OCI-M1 (cell line): ENCODE data around the gene AMDHD1.
"Not testable (repeated sequence)": the region's sequence is repeated elsewhere in the genome, so short reads cannot be mapped to it uniquely, and the experiment has no call there.

Source experiments
- DNase-seq: peaks from one replicate; lab custom pipeline; 2025; lab: John Stamatoyannopoulos, UW

AMDHD1 gene

DNA sequence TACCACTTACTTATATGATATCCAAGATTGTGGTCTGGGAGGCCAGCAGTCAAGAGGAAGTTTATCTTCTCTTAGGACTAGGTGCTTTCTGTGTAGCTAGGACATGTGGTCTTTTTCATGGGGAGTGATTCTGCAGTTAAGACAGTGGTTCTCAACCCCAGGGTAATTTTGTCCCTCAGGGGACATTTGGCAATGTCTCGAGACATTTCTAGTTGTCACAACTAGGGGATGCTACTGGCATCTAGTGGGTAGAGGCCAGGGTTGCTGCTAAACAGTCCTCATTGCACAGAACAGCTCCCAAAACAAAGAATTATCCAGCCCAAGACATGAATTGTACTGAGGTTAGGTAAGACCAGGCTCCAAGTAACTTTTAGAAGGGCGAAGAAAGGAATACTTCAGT is 20.0 kb downstream of the AMDHD1 start:
- DNase-seq = peak; percentile 72

- DNase-seq = no peak
Measured at GRCh38 chr12:95966287-95966870, 23.2 kb downstream of the AMDHD1 start.

DNA sequence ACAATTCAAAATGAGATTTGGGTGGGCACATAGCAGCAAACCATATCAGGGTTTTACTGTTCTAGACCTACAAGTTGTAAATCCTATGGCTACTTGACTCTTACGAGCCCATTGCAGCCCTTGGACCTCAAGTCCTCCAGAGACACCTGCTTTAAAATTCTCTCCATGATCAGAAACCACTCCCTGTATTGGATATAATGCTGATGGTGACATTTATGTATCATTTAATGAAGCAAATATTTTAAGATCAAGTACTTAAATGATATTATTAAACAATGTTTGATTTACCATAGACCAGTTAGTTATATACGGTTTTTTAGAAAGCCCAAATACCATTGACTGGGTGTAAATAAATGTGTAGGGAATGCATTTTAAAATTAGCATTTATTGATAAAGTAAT is 24.2 kb downstream of the AMDHD1 start:
- DNase-seq = no peak

GRCh38 chr12:95969116-95969515 is 26.0 kb downstream of the AMDHD1 start:
- DNase-seq = not testable (repeated sequence)

GRCh38 chr12:95970905-95971304 is 27.8 kb downstream of the AMDHD1 start:
- DNase-seq = no peak

- no peak for DNase-seq
Measured at GRCh38 chr12:95972832-95973456, 29.8 kb downstream of the AMDHD1 start.

GRCh38 chr12:95974358-95974757 is 31.2 kb downstream of the AMDHD1 start:
- no peak for DNase-seq

GRCh38 chr12:95975491-95975890 is 32.4 kb downstream of the AMDHD1 start:
- no peak for DNase-seq

GRCh38 chr12:95976416-95976832 is 33.3 kb downstream of the AMDHD1 start:
- no peak for DNase-seq

GRCh38 chr12:95977764-95978305 is 34.7 kb downstream of the AMDHD1 start:
- no peak for DNase-seq

- DNase-seq = no peak
Measured at GRCh38 chr12:95978351-95978750, 35.2 kb downstream of the AMDHD1 start.

- DNase-seq = peak; percentile 30
Measured at GRCh38 chr12:95978774-95979173, 35.6 kb downstream of the AMDHD1 start.

DNA sequence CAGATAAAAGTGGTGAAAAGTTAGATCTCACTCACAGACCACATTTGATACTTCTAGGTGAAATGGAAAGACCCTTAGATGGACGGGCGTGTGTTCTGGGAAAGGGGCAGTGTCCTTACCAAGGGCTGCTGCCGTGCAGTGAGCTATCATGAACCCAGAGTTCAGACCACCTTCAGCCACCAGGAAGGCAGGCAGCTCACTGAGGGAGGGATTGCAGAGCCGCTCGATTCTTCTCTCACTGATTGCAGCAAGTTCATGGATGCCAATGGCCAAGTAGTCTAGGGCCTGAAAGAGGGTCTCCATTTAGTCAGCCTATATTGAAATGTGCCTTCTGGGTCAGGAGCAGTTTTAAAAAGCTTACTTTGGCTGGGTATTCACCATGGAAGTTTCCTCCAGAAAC is 37.3 kb downstream of the AMDHD1 start:
- no peak for DNase-seq

GRCh38 chr12:95982602-95983001 is 39.5 kb downstream of the AMDHD1 start:
- DNase-seq = no peak

DNA sequence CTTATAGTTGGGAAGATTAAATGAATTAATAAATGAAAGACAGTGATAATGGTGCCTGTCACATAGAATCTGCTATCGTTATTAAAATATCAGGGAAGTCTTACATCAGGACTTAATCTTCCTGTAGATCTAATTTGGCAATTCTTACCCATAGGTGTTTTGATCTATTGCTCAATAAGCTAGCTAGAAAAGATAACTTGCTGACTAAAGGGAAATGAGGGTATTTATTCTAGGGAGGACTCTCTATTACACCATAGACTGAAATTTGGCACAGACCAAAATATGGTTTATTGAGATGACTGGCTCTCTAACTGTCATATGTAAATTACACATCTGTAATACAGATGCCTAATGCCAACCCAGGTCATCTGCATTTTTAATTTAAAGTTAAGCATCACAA is 41.6 kb downstream of the AMDHD1 start:
- no peak for DNase-seq

DNA sequence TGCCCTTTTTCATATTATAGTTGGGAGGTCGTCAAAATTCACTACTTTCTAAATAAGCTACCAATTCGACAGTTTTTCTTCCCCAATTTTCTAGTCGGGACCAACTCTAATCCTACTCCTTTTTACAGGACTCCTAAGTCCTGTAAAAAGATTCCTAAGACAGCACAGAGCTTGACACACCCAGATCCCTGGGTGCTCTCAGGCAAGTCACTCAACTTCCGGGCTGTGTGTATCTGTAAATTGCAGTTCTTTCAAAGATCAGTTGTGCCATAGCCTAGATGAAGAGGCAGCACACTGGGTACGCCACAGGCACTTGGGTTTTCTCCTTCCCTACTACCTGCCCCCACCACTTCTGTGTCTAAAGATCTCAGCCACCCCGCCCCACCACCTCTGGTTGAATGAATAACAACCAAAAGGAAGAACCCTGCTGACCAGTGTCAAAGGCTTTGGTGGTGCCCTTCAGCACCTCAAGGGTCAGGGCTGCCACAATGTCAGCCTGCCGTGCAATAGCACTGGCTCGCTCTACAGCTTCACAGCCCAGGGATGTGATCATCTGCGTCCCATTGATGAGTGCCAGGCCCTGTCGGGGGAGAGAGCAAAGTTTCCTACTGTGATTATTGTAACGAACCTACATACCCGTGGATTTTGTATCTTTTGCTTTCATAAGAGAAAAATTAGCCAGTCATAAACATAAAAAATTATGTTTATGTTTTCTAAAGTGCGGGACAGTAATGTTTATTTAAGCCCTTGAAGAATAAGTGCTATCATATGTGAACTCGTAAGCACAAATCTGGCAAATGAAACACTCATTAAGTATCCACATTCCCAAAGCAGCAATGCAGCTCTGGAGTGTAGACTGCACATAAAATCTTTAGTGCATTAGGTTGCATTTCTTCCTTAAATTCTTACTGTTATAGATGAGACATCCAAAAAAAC is 43.8 kb downstream of the AMDHD1 start:
- DNase-seq = no peak

GRCh38 chr12:95988506-95989275 is 45.6 kb downstream of the AMDHD1 start:
- DNase-seq = no peak

DNA sequence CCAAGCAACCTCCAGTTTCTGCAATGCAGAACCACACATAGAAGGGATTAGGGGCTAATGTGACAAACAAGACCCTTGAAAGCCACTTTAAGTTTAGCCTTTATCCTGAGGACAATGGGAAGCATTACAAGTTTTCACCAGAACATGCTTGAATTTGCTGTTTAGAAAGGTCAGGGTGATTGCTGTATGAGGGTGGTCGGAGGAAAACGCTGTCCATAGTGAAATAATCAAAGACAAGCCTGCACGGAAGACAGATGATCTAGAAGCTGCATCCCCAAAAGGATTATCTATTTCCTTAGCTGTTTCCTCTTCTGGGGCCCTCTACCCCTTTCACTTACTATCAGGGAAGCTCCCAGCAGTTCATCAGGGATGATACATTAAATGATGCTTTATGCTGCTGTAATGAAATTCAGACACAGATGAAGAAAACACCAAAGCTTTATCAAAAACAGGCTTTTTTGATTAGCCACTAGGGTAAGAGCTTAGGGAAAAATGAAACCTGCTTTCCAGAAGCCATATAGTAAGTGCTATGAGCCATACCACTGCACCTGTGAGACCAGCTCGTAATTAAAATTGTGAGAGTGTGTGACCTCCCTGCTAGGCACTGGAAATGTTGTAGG is 46.5 kb downstream of the AMDHD1 start:
- DNase-seq = no peak

DNA sequence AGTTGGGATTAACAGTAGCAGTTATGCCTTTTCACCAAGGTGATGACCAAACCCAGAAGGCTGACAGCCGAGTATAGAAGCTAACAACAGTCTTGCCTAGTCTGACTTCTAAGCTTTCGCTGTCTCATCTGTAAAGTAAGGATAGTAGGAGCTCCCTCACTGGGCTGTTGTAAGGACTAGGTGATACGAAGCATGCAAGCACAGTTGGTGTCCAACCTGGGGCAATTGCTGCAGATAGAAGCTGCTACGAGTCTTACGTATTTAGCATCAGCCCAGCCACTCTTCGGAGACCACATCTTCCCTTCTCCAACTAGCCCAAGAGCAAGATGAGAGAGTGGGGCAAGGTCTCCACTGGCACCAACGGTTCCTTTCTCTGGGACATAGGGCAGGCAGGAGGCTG is 47.0 kb downstream of the AMDHD1 start:
- DNase-seq = no peak

DNA sequence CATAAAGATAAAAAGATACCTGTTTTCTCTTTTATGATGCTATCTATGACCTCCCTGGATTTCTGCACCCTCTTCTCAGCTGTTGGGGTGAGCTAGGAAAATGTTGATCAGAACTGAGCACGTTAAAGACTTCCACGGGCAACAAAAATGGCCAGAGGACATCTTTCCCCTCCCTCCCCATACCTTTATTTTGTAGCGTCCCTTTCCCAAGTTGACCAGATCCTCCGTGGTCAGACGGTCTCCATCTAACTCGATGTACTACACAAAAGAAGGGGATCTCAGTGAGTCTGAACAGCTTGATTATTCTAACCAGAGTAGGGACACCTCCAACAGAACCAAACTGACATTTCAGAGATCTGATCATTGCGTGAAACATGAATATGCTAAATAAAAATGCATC is 50.8 kb downstream of the AMDHD1 start:
- no peak for DNase-seq

GRCh38 chr12:95994476-95994875 is 51.3 kb downstream of the AMDHD1 start:
- DNase-seq = no peak
